AG10803 (cell line): ENCODE results near the gene XAGE5.
"Not testable (repeated sequence)": the region's sequence is repeated elsewhere in the genome, so short reads cannot be mapped to it uniquely, and the experiment has no call there.

Experiments used
- DNase-seq: peaks from one replicate; pipeline ENCODE4 v3.0.0; 2010; ENCODE audit warnings: low read depth
- H3K4me3 ChIP-seq: 2 replicates; pipeline ENCODE4 v1.5.1; 2011; ENCODE audit warnings: mild to moderate bottlenecking, low read length, control low read depth
- TF ChIP-seq, protein P1 (sequence below): conservative IDR thresholded peaks from 2 replicates; pipeline ENCODE4 v1.5.1; 2011; ENCODE audit warnings: mild to moderate bottlenecking, low read length, control low read depth, inconsistent platforms

XAGE5 gene

DNA sequence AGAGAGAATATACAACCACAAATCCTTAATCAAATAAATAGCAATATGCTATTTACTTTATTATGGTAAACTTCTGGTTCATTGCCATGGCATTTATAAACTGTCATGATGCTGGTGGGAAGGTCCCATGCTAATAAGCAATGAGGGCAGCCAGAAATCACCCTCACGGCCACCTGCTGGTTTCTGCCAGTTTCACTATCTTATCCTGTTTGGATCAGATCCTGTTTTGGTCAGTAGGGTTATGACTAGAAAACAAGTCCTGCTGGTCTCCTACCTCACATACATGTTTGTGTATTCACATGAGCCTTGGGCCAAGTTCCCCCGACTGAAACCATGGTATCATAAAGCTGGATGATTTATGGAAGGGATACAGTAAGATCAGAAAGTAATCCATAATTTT, 28.1 kb downstream of the XAGE5 start:
- TF ChIP-seq, protein P1, sequence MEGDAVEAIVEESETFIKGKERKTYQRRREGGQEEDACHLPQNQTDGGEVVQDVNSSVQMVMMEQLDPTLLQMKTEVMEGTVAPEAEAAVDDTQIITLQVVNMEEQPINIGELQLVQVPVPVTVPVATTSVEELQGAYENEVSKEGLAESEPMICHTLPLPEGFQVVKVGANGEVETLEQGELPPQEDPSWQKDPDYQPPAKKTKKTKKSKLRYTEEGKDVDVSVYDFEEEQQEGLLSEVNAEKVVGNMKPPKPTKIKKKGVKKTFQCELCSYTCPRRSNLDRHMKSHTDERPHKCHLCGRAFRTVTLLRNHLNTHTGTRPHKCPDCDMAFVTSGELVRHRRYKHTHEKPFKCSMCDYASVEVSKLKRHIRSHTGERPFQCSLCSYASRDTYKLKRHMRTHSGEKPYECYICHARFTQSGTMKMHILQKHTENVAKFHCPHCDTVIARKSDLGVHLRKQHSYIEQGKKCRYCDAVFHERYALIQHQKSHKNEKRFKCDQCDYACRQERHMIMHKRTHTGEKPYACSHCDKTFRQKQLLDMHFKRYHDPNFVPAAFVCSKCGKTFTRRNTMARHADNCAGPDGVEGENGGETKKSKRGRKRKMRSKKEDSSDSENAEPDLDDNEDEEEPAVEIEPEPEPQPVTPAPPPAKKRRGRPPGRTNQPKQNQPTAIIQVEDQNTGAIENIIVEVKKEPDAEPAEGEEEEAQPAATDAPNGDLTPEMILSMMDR = no peak
- no peak for DNase-seq
- no peak overlapping the region for H3K4me3 ChIP-seq

DNA sequence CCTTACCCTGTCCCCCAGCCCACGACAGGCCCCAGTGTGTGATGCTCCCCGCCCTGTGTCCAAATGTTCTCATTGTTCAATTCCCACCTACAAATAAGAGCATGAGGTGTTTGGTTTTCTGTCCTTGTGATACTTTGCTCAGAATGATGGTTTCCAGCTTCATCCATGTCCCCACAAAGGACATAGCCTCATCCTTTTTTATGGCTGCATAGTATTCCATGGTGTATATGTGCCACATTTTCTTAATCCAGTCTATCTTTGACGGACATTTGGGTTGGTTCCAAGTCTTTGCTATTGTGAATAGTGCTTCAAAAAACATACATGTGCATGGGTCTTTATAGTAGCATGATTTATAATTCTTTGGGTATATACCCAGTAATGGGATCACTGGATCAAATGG, 32.5 kb downstream of the XAGE5 start:
- not testable (repeated sequence) for DNase-seq, H3K4me3 ChIP-seq

- peak; percentile 53 for DNase-seq
- TF ChIP-seq, protein P1 = no peak
- no peak overlapping the region for H3K4me3 ChIP-seq
These were observed 41.2 kb downstream of the XAGE5 start for GRCh38 chrX:52852110-52852860.

DNA sequence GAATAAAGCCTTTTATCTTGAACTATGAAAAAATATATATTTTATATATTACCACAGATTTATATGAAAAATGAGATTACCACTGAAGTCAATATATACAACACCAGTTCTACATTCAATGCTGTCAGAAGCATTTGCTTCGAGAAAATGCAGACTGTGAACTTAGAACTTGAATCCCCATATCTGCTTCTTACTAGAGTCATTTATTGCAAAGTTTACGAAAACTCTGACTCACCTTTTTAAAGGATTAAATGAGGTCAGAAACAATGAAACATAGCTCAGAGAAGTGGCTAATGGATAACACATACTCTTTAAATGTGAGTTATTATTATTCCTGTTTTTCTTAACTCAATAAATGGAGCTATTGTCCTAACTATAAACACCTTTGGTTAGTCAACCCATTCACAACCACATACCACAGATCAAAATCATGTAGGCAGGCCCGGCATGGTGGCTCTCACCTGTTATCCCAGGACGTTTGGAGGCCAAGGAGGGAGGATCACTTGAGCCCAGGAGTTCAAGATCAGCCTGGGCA, 46.0 kb downstream of the XAGE5 start:
- DNase-seq, H3K4me3 ChIP-seq: not testable (repeated sequence)

GRCh38 chrX:52865343-52865998, 54.4 kb downstream of the XAGE5 start:
- TF ChIP-seq, protein P1 = no peak
- no peak overlapping the region for H3K4me3 ChIP-seq
- DNase-seq = peak; percentile 4
